DND-41 (cell line): ENCODE results near the gene TMPRSS11D.

Source experiments
- ATAC-seq: fragments of 200-7000 bp; cut with Tn5 transposase; 3 replicates; pipeline ENCODE4 v1.9.1; 2021; ENCODE audit warnings: low read depth; ENCODE audit not compliant: insufficient read depth
- DNase-seq: peaks from one replicate; pipeline ENCODE4 v3.0.0-alpha.2; 2020
- H2AFZ ChIP-seq: 2 replicates; pipeline ENCODE4 v1.6.0; 2012; ENCODE audit warnings: low read depth, low read length
- H3K27ac ChIP-seq: 2 replicates; pipeline ENCODE4 v1.5.1; 2012; ENCODE audit warnings: low read length, inconsistent platforms
- H3K27me3 ChIP-seq: fragments of 200-600 bp; sonication (generic); 2 replicates; pipeline ENCODE4 v1.6.0; 2012; ENCODE audit warnings: low read length, mild to moderate bottlenecking, inconsistent platforms; ENCODE audit not compliant: insufficient read depth, poor library complexity
- H3K36me3 ChIP-seq: 2 replicates; pipeline ENCODE4 v1.5.1; 2012; ENCODE audit warnings: low read length, inconsistent platforms; ENCODE audit not compliant: insufficient read depth
- H3K4me1 ChIP-seq: 2 replicates; pipeline ENCODE4 v1.5.1; 2012; ENCODE audit warnings: mild to moderate bottlenecking, low read length; ENCODE audit not compliant: insufficient read depth
- H3K4me2 ChIP-seq: 2 replicates; pipeline ENCODE4 v1.6.0; 2012; ENCODE audit warnings: mild to moderate bottlenecking, moderate library complexity, low read length, inconsistent platforms; ENCODE audit not compliant: insufficient read depth
- H3K4me3 ChIP-seq, 2 experiments: fragments of 200-600 bp in 1 of 2; shearing (Covaris generic) in 1 of 2; 2 replicates each; pipeline ENCODE4 v1.5.1; 2012 to 2016; ENCODE audit warnings: inconsistent platforms in 2 of 2, low read length in 2 of 2, mild to moderate bottlenecking in 2 of 2, low read depth in 1 of 2, moderate library complexity in 1 of 2
- H3K79me2 ChIP-seq: 2 replicates; pipeline ENCODE4 v1.6.0; 2012; ENCODE audit warnings: low read length, inconsistent platforms; ENCODE audit not compliant: insufficient read depth
- H3K9ac ChIP-seq: 2 replicates; pipeline ENCODE4 v1.6.0; 2012; ENCODE audit warnings: low read depth, mild to moderate bottlenecking, inconsistent platforms, low read length, moderate library complexity
- H3K9me3 ChIP-seq: 2 replicates; pipeline ENCODE4 v1.5.1; 2012; ENCODE audit warnings: low read length, moderate library complexity, mild to moderate bottlenecking, inconsistent platforms; ENCODE audit not compliant: insufficient read depth, severe bottlenecking
- H4K20me1 ChIP-seq: 2 replicates; pipeline ENCODE4 v1.6.0; 2012; ENCODE audit warnings: low read length; ENCODE audit not compliant: insufficient read depth
- EZH2 ChIP-seq: IDR thresholded peaks from 3 replicates; pipeline ENCODE4 v1.6.1; 2012; ENCODE audit warnings: borderline replicate concordance, low read depth, mild to moderate bottlenecking, moderate library complexity, low read length, inconsistent platforms; ENCODE audit not compliant: severe bottlenecking
- TF ChIP-seq, protein P1 (sequence below): IDR thresholded peaks from 2 replicates; pipeline ENCODE4 v1.5.1; 2012; ENCODE audit warnings: borderline replicate concordance, low read length, moderate library complexity, mild to moderate bottlenecking; ENCODE audit not compliant: poor library complexity, severe bottlenecking; ENCODE audit errors: extremely low read depth

The TMPRSS11D gene

DNA sequence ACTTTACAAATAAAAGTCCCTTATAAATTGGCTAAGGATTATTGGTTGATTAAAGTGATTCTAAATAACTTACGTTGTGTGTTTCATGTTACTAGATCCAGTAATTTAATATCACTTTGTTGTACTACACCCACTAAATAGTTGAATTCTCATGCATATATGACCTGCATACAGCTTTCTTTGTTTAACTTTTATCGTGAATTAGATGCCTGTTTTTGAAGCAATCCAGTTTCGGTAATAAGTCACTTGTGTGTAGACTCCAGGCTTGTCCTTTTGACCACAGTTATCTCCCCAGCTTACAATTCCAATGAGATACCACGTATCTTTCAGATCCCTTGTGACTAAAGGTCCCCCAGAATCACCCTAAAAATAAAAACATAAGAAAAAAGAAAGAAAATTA lies 27.3 kb upstream of the TMPRSS11D start:
- H3K4me2 ChIP-seq = no peak overlapping the region

DNA sequence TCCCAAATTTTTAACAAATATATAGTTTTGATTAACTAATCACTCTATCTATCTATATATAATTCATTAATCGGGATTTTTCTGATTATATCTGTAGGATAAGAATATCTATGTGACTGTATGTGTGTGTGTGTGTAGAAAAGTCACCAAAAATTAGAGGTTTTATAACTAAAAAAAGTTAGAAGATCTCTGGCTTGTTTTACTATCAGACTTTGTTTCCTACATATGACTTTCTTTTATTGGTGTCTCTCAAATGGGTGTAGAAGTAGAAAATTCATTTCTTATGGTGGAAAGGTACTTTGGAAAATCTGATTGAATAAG lies 26.7 kb upstream of the TMPRSS11D start:
- TF ChIP-seq, protein P1, sequence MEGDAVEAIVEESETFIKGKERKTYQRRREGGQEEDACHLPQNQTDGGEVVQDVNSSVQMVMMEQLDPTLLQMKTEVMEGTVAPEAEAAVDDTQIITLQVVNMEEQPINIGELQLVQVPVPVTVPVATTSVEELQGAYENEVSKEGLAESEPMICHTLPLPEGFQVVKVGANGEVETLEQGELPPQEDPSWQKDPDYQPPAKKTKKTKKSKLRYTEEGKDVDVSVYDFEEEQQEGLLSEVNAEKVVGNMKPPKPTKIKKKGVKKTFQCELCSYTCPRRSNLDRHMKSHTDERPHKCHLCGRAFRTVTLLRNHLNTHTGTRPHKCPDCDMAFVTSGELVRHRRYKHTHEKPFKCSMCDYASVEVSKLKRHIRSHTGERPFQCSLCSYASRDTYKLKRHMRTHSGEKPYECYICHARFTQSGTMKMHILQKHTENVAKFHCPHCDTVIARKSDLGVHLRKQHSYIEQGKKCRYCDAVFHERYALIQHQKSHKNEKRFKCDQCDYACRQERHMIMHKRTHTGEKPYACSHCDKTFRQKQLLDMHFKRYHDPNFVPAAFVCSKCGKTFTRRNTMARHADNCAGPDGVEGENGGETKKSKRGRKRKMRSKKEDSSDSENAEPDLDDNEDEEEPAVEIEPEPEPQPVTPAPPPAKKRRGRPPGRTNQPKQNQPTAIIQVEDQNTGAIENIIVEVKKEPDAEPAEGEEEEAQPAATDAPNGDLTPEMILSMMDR = no peak
- TF ChIP-seq EZH2 = no peak
- no peak overlapping the region for H3K27ac ChIP-seq
- H3K4me2 ChIP-seq = no peak overlapping the region
- no peak for DNase-seq
- H3K4me3 ChIP-seq = no peak overlapping the region
- peaks cover 5% of the 10 kb centered on the region for H3K4me1 ChIP-seq
- H3K79me2 ChIP-seq = no peaks in the 10 kb centered on the region
- H3K36me3 ChIP-seq = no peaks in the 10 kb centered on the region
- no peaks in the 10 kb centered on the region for H4K20me1 ChIP-seq
- no peaks in the 10 kb centered on the region for H3K27me3 ChIP-seq
- ATAC-seq = no peak
- no peak overlapping the region for H3K9ac ChIP-seq
- no peak overlapping the region for H2AFZ ChIP-seq
- H3K9me3 ChIP-seq = no peaks in the 10 kb centered on the region

More for the DNA sequence above, 27.3 kb upstream of the TMPRSS11D start:
- H2AFZ ChIP-seq = no peak overlapping the region
- no peak overlapping the region for H3K9ac ChIP-seq
- no peak overlapping the region for H3K4me3 ChIP-seq
- H3K27ac ChIP-seq = no peak overlapping the region
- no peaks in the 10 kb centered on the region for H3K36me3 ChIP-seq
- H4K20me1 ChIP-seq = no peaks in the 10 kb centered on the region
- no peak for DNase-seq
- no peaks in the 10 kb centered on the region for H3K9me3 ChIP-seq
- no peaks in the 10 kb centered on the region for H3K79me2 ChIP-seq
- peaks cover 11% of the 10 kb centered on the region for H3K4me1 ChIP-seq
- TF ChIP-seq, protein P1 = no peak
- TF ChIP-seq EZH2 = no peak
- ATAC-seq = no peak
- H3K27me3 ChIP-seq = no peaks in the 10 kb centered on the region

DNA sequence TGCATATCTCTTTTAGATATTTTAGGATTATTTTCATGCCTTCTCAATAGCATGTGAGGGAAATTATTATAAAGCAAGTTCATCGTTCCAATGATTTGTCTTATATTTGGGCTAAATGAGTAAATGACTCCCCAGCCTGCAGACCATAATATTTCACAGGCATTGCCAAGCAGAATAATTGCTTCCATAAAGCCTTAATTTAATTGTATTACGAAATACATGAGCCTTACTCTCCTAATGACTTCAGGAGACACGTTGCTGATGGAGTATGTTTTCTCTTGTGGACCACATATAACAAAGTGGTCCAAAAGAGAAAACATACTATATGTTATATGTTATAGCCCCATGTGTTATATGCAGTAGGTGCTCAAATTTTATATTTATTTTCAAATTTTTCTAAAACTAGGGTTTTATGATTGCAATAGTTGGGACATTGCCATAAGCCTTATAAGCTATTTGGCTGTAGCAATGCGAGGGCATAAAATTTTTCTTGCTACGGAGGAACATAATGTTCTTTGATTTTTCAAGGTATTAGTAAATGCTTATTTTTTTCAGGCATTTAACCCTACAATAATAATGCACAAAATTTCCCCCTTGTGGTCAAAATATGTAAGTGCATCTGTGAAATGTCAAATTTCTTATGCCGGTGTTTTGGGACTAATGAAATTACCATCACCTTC lies 26.2 kb upstream of the TMPRSS11D start:
- no peaks in the 10 kb centered on the region for H4K20me1 ChIP-seq
- peaks cover under 1% of the 10 kb centered on the region; the same call in 1 of the 2 replicates for H3K4me1 ChIP-seq
- H3K9ac ChIP-seq = no peak overlapping the region
- H3K4me3 ChIP-seq = no peak overlapping the region
- no peak for TF ChIP-seq EZH2
- TF ChIP-seq, protein P1 = peak; percentile 67
- no peak overlapping the region for H3K27ac ChIP-seq
- H3K9me3 ChIP-seq = no peaks in the 10 kb centered on the region
- no peak overlapping the region for H2AFZ ChIP-seq
- no peak overlapping the region for H3K4me2 ChIP-seq
- no peaks in the 10 kb centered on the region for H3K27me3 ChIP-seq
- no peaks in the 10 kb centered on the region for H3K79me2 ChIP-seq
- DNase-seq = no peak
- ATAC-seq = no peak
- H3K36me3 ChIP-seq = no peaks in the 10 kb centered on the region
